Upper lobe of left lung (tissue), 4 donors: ENCODE results near the gene SDHAF1.

Experiments used
- CTCF ChIP-seq, 6 experiments: fragments of 450-650 bp in 4 of 6; fragments of 200-600 bp in 2 of 6; sonication (generic) in 2 of 6; IDR thresholded peaks; one replicate each; pipeline ENCODE4 v1.5.1; 2016 to 2019; ENCODE audit warnings: antibody characterized with exemption in 6 of 6
- EP300 ChIP-seq, 4 donors: sonication (generic); formaldehyde crosslinking; IDR thresholded peaks; one replicate each; pipeline ENCODE4 v1.5.1; 2017; ENCODE audit warnings: antibody characterized with exemption in 4 of 4, control low read depth in 2 of 4

- TF ChIP-seq CTCF (IDR thresholded peaks at IDR 0.05) (no peak), EP300 (IDR thresholded peaks at IDR 0.05) (no peak)
Measured at GRCh38 chr19:35978832-35979365, 16.1 kb upstream of the SDHAF1 start.
